Caco-2 (cell line): ENCODE results near the gene PTGFRN. TPM values are rescaled to one million over a fixed set of nuclear protein-coding genes. Genes with fewer than 3 reads are reported as not detected.

ENCODE experiments used
- BruUV-seq: library from RNA; stranded (reverse); fragments of 400-500 nt; replicated peaks from 2 replicates; lab custom pipeline; 2021; lab: Mats Ljungman, UMichigan
- CTCF ChIA-PET: fragments of 300-600 bp; sonication (Branson Sonifier 250); formaldehyde crosslinking; loops from one replicate; lab custom pipeline; 2022; ENCODE audit warnings: antibody characterized with exemption; lab: Charles Lee
- POLR2A ChIA-PET: fragments of 300-600 bp; sonication (Branson Sonifier 250); formaldehyde crosslinking; loops from one replicate; lab custom pipeline; 2022; ENCODE audit warnings: antibody characterized with exemption; lab: Charles Lee
- DNase-seq, 2 experiments: peaks; one replicate each; pipeline versions ENCODE4 v3.0.0 to v3.0.0-alpha.2; 2020 to 2022
- H3K27me3 ChIP-seq: replicated peaks from 2 replicates; pipeline ENCODE4 v1.6.0; 2011; ENCODE audit warnings: low read length; ENCODE audit not compliant: control insufficient read depth, insufficient read depth
- H3K36me3 ChIP-seq: 2 replicates; pipeline ENCODE4 v1.5.1; 2011; ENCODE audit warnings: low read length; ENCODE audit not compliant: control insufficient read depth, insufficient read depth
- H3K4me1 ChIP-seq: fragments of 250-450 bp; sonication (Bioruptor Pico); 2 replicates; pipeline ENCODE4 v1.5.1; 2020; ENCODE audit warnings: mild to moderate bottlenecking
- H3K4me3 ChIP-seq: 2 replicates; pipeline ENCODE4 v1.5.1; 2011; ENCODE audit warnings: low read depth, mild to moderate bottlenecking, control low read depth, low read length
- H3K9me3 ChIP-seq: fragments of 250-450 bp; sonication (Bioruptor Pico); 2 replicates; pipeline ENCODE4 v1.5.1; 2020; ENCODE audit warnings: mild to moderate bottlenecking, moderate library complexity
- H3K27ac Mint-ChIP-seq: one replicate; pipeline ENCODE4 v1.8.0; 2022; ENCODE audit warnings: mixed read lengths; ENCODE audit not compliant: unreplicated experiment
- H3K27me3 Mint-ChIP-seq: one replicate; pipeline ENCODE4 v1.8.0; 2022; ENCODE audit warnings: mixed read lengths; ENCODE audit not compliant: insufficient read depth, unreplicated experiment
- H3K36me3 Mint-ChIP-seq: one replicate; pipeline ENCODE4 v1.8.0; 2022; ENCODE audit warnings: mild to moderate bottlenecking, mixed read lengths; ENCODE audit not compliant: insufficient read depth, unreplicated experiment
- H3K4me1 Mint-ChIP-seq: one replicate; pipeline ENCODE4 v1.8.0; 2022; ENCODE audit warnings: low read depth, mixed read lengths; ENCODE audit not compliant: unreplicated experiment
- H3K4me3 Mint-ChIP-seq: one replicate; pipeline ENCODE4 v1.8.0; 2022; ENCODE audit warnings: mild to moderate bottlenecking, moderate library complexity, mixed read lengths; ENCODE audit not compliant: unreplicated experiment
- H3K9me3 Mint-ChIP-seq: one replicate; pipeline ENCODE4 v1.8.0; 2022; ENCODE audit warnings: mixed read lengths; ENCODE audit not compliant: unreplicated experiment
- CTCF ChIP-seq, 2 experiments: fragments of 200-600 bp in 1 of 2; IDR thresholded peaks; 1 replicate in 1 of 2; 2 replicates in 1 of 2; pipeline versions ENCODE4 v1.5.1 to v1.8.0; 2011 to 2022; ENCODE audit warnings: antibody characterized with exemption in 1 of 2, control low read depth in 1 of 2, inconsistent platforms in 1 of 2, low read depth in 1 of 2, low read length in 1 of 2, mild to moderate bottlenecking in 1 of 2, moderate library complexity in 1 of 2; ENCODE audit not compliant: insufficient read depth in 1 of 2, severe bottlenecking in 1 of 2, unreplicated experiment in 1 of 2
- intact Hi-C: fragments of 100-400 bp; cut with micrococcal nuclease; formaldehyde crosslinking; loops from one replicate; pipeline ENCODE4 v1.10.0; 2022; ENCODE audit not compliant: unreplicated experiment
- total RNA-seq: library from RNA; stranded (reverse); gene quantifications from 2 replicates; pipeline ENCODE4 v1.2.3, GENCODE V29; 2022

Gene PTGFRN
- total RNA-seq, 1 experiment from 2014 or later = 16.2 TPM

DNA sequence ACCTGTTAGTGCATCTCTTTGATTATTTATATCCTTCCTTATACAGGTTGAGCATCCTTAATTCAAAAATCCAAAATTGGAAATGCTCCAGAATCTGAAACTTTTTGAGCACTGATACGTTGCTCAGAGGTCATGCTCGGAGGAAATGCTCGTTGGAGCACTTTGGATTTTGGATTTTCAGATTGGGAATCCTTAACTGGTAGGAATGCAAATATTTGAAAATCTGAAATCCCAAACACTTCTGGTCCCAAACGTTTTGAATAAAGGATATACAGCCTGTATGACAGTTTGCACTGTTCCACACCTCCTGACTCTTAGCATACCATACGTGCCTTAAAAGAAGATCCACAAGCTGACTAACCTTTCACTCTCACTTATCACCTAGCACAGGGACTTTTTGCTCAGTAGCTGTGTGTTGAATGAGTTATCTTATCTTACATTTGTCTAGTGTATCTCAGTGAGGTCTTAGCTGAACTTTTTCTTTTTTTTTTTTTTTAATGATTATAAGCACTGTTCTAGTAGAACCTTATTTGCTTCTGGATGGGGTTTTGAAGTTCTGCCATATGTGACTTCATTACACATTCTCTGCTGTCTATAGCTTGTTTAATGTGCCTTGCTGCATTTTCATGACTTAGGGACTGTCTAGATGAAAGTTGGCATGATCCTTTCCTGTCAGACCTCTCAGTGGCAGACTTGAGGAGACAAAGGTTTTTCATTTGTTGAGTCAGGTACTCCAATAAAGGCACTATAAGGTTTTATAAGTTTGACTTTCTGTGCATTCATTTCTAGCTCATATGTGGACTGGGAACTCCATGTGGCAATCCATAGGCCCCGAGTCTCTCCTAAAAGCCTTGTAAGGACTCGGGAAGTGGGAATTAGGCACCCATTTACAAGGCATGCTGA, 21.6 kb downstream of the PTGFRN start:
- intact Hi-C loops = loop anchor here (5.0 kb wide), 1 partner anchor 51 kb away; no protein-coding TSS in a partner anchor
- peaks cover 22% of the 10 kb centered on the region for H3K4me1 ChIP-seq

GRCh38 chr1:116933606-116934515, 24.1 kb downstream of the PTGFRN start:
- Mint-ChIP-seq H3K27ac (no peak overlapping the region), H3K4me1 (peaks cover 7% of the 10 kb centered on the region), H3K9me3 (no peaks in the 10 kb centered on the region), H3K36me3 (no peaks in the 10 kb centered on the region), H3K27me3 (no peaks in the 10 kb centered on the region), H3K4me3 (no peak overlapping the region)
- Histone ChIP-seq H3K4me1 (peaks cover 22% of the 10 kb centered on the region), H3K36me3 (no peaks in the 10 kb centered on the region), H3K4me3 (no peak overlapping the region), H3K27me3 (no peaks in the 10 kb centered on the region), H3K9me3 (no peaks in the 10 kb centered on the region)
- intact Hi-C loops = loop anchor here (5.0 kb wide), 1 partner anchor 48 kb away; no protein-coding TSS in a partner anchor
- no peak for DNase-seq
- POLR2A ChIA-PET = no interaction called here
- TF ChIP-seq CTCF (IDR thresholded peaks at IDR 0.05; ENCODE audit: insufficient read depth in 1 of 2, low read depth in 1 of 2, low read length in 1 of 2, severe bottlenecking in 1 of 2, unreplicated experiment in 1 of 2) = no peak
- BruUV-seq = no TSS peak
- CTCF ChIA-PET = interaction anchor here (0.7 to 1.0 kb wide), 2 partner anchors 17 to 53 kb away, joined by 3 read pairs; no protein-coding TSS in a partner anchor

More for the DNA sequence above, 21.6 kb downstream of the PTGFRN start:
- no peak for TF ChIP-seq CTCF (IDR thresholded peaks at IDR 0.05; ENCODE audit: insufficient read depth in 1 of 2, low read depth in 1 of 2, low read length in 1 of 2, severe bottlenecking in 1 of 2, unreplicated experiment in 1 of 2)
- no peak overlapping the region for H3K27ac Mint-ChIP-seq
- no peak for DNase-seq
- peaks cover 7% of the 10 kb centered on the region for H3K4me1 Mint-ChIP-seq
- H3K27me3 ChIP-seq = no peaks in the 10 kb centered on the region
- no peaks in the 10 kb centered on the region for H3K27me3 Mint-ChIP-seq
- no peaks in the 10 kb centered on the region for H3K36me3 ChIP-seq
- H3K9me3 Mint-ChIP-seq = no peaks in the 10 kb centered on the region
- no peak overlapping the region for H3K4me3 Mint-ChIP-seq
- H3K9me3 ChIP-seq = no peaks in the 10 kb centered on the region
- no TSS peak for BruUV-seq
- H3K36me3 Mint-ChIP-seq = no peaks in the 10 kb centered on the region
- no peak overlapping the region for H3K4me3 ChIP-seq
- POLR2A ChIA-PET = no interaction called here
- CTCF ChIA-PET = interaction anchor here (0.8 kb wide), 1 partner anchor 194 kb away, joined by 4 read pairs; no protein-coding TSS in a partner anchor
